OCI-LY3 (cell line): ENCODE results near the gene ZSWIM5.
"Not testable (repeated sequence)": the region's sequence is repeated elsewhere in the genome, so short reads cannot be mapped to it uniquely, and the experiment has no call there.

ENCODE experiments used
- H2AFZ ChIP-seq: fragments of 200-600, 300-600 bp; shearing (Covaris generic); 2 replicates; pipeline ENCODE4 v1.6.0; 2014; ENCODE audit warnings: antibody characterized with exemption, low read depth, low read length
- H3K27ac ChIP-seq: fragments of 200-600, 300-600 bp; sonication (generic); 2 replicates; pipeline ENCODE4 v1.5.1; 2014; ENCODE audit warnings: mild to moderate bottlenecking, low read length, moderate library complexity, mixed read lengths
- H3K27me3 ChIP-seq: fragments of 200-600, 300-600 bp; sonication (generic); 2 replicates; pipeline ENCODE4 v1.6.1; 2014; ENCODE audit warnings: low read depth, low read length, mixed read lengths
- H3K36me3 ChIP-seq: fragments of 200-600, 300-600 bp; sonication (generic); replicated peaks from 2 replicates; pipeline ENCODE3; 2014; ENCODE audit warnings: low read depth, low read length, mixed read lengths
- H3K4me1 ChIP-seq: fragments of 300-600, 200-600 bp; sonication (generic); 2 replicates; pipeline ENCODE4 v1.6.1; 2014; ENCODE audit warnings: low read length, mixed read lengths
- H3K4me2 ChIP-seq: fragments of 200-600, 300-600 bp; sonication (generic); 2 replicates; pipeline ENCODE4 v1.6.1; 2014; ENCODE audit warnings: low read length, mixed read lengths
- H3K4me3 ChIP-seq: fragments of 300-600, 200-600 bp; sonication (generic); 2 replicates; pipeline ENCODE4 v1.5.1; 2014; ENCODE audit warnings: antibody characterized with exemption, mild to moderate bottlenecking, low read length, moderate library complexity
- H3K79me2 ChIP-seq: fragments of 300-600, 200-600 bp; shearing (Covaris generic); 2 replicates; pipeline ENCODE4 v1.6.1; 2014; ENCODE audit warnings: mild to moderate bottlenecking, low read length, mixed read lengths
- H3K9ac ChIP-seq: fragments of 300-600, 200-600 bp; shearing (Covaris generic); 2 replicates; pipeline ENCODE4 v1.6.0; 2014; ENCODE audit warnings: mild to moderate bottlenecking, low read length, moderate library complexity
- H3K9me3 ChIP-seq: fragments of 200-600, 300-600 bp; shearing (Covaris generic); 2 replicates; pipeline ENCODE4 v1.6.1; 2014; ENCODE audit warnings: low read length, mixed read lengths; ENCODE audit not compliant: insufficient read depth
- H4K20me1 ChIP-seq: fragments of 200-600, 300-600 bp; sonication (generic); 2 replicates; pipeline ENCODE4 v1.6.1; 2016; ENCODE audit warnings: low read length, mixed read lengths; ENCODE audit not compliant: insufficient read depth
- CTCF ChIP-seq: fragments of 200-600, 300-600 bp; sonication (generic); IDR thresholded peaks from 2 replicates; pipeline ENCODE4 v1.5.1; 2014; ENCODE audit warnings: antibody characterized with exemption, low read length, low read depth
- EZH2phosphoT487 ChIP-seq: fragments of 200-600 bp; shearing (Covaris generic); IDR thresholded peaks from 2 replicates; pipeline ENCODE4 v1.6.1; 2018; ENCODE audit warnings: antibody characterized with exemption, mixed run types, low read depth

Gene ZSWIM5

GRCh38 chr1:45246760-45247159, 40.4 kb upstream of the ZSWIM5 start:
- no peaks in the 10 kb centered on the region for H3K4me1 ChIP-seq
- no peak overlapping the region for H2AFZ ChIP-seq
- no peak overlapping the region for H3K4me3 ChIP-seq
- H3K4me2 ChIP-seq, result no peak overlapping the region
- H3K9ac ChIP-seq, result no peak overlapping the region
- no peaks in the 10 kb centered on the region; the same call in 1 of the 2 replicates for H3K27me3 ChIP-seq
- no peaks in the 10 kb centered on the region for H3K36me3 ChIP-seq
- H3K79me2 ChIP-seq, result no peaks in the 10 kb centered on the region
- H4K20me1 ChIP-seq, result no peaks in the 10 kb centered on the region
- H3K9me3 ChIP-seq, result no peaks in the 10 kb centered on the region
- H3K27ac ChIP-seq, result no peak overlapping the region
- TF ChIP-seq CTCF (no peak), EZH2phosphoT487 (no peak)

- H3K79me2 ChIP-seq, H3K9ac ChIP-seq, H2AFZ ChIP-seq, H3K9me3 ChIP-seq, H3K36me3 ChIP-seq, H3K4me2 ChIP-seq, H3K27me3 ChIP-seq, H3K4me3 ChIP-seq, H3K4me1 ChIP-seq, H3K27ac ChIP-seq, H4K20me1 ChIP-seq: not testable (repeated sequence)
These were observed 40.0 kb upstream of the ZSWIM5 start for GRCh38 chr1:45246359-45246758.

- no peaks in the 10 kb centered on the region for H3K4me1 ChIP-seq
- no peaks in the 10 kb centered on the region for H3K27me3 ChIP-seq
- no peak for TF ChIP-seq EZH2phosphoT487
- no peak for TF ChIP-seq CTCF
- H3K4me2 ChIP-seq, result no peak overlapping the region
- H3K4me3 ChIP-seq, result no peak overlapping the region
- no peak overlapping the region for H3K27ac ChIP-seq
- H3K79me2 ChIP-seq, result no peaks in the 10 kb centered on the region
- no peaks in the 10 kb centered on the region for H3K36me3 ChIP-seq
- no peak overlapping the region for H2AFZ ChIP-seq
- H3K9ac ChIP-seq, result no peak overlapping the region
- H4K20me1 ChIP-seq, result no peaks in the 10 kb centered on the region
- no peaks in the 10 kb centered on the region for H3K9me3 ChIP-seq
These were observed 38.3 kb upstream of the ZSWIM5 start for GRCh38 chr1:45244660-45245059.

- no peak overlapping the region for H3K9ac ChIP-seq
- H2AFZ ChIP-seq, result no peak overlapping the region
- H4K20me1 ChIP-seq, result no peaks in the 10 kb centered on the region
- H3K79me2 ChIP-seq, result no peaks in the 10 kb centered on the region
- H3K4me2 ChIP-seq, result no peak overlapping the region
- no peaks in the 10 kb centered on the region for H3K36me3 ChIP-seq
- no peak for TF ChIP-seq EZH2phosphoT487
- no peak for TF ChIP-seq CTCF
- H3K27ac ChIP-seq, result no peak overlapping the region
- H3K27me3 ChIP-seq, result no peaks in the 10 kb centered on the region
- H3K4me1 ChIP-seq, result no peaks in the 10 kb centered on the region
- H3K9me3 ChIP-seq, result no peaks in the 10 kb centered on the region
- no peak overlapping the region for H3K4me3 ChIP-seq
These were observed 37.3 kb upstream of the ZSWIM5 start for GRCh38 chr1:45243476-45244343.
